Muscle layer of duodenum (tissue), 2 donors: ENCODE results near the gene LPP.

Experiments used
- H3K27ac ChIP-seq: one replicate; pipeline ENCODE4 v1.7.0; 2013; ENCODE audit warnings: mild to moderate bottlenecking, low read length
- H3K27me3 ChIP-seq: one replicate; pipeline ENCODE4 v1.7.0; 2013; ENCODE audit warnings: low read depth, mild to moderate bottlenecking, control low read depth, low read length
- H3K36me3 ChIP-seq, 2 donors: one replicate each; pipeline ENCODE4 v1.7.0; 2013; ENCODE audit warnings: low read length in 2 of 2, control low read depth in 1 of 2, mild to moderate bottlenecking in 1 of 2; ENCODE audit not compliant: insufficient read depth in 2 of 2, control insufficient read depth in 1 of 2
- H3K4me1 ChIP-seq, 2 donors: one replicate each; pipeline ENCODE4 v1.7.0; 2013; ENCODE audit warnings: low read length in 2 of 2, mild to moderate bottlenecking in 2 of 2, control low read depth in 1 of 2, moderate library complexity in 1 of 2; ENCODE audit not compliant: insufficient read depth in 2 of 2, control insufficient read depth in 1 of 2
- H3K4me3 ChIP-seq, 2 donors: one replicate each; pipeline ENCODE4 v1.7.0; 2013; ENCODE audit warnings: low read length in 2 of 2, low read depth in 1 of 2, mild to moderate bottlenecking in 1 of 2
- H3K9me3 ChIP-seq, 2 donors: one replicate each; pipeline ENCODE4 v1.7.0; 2013; ENCODE audit warnings: low read length in 2 of 2, control low read depth in 1 of 2, mild to moderate bottlenecking in 1 of 2; ENCODE audit not compliant: control insufficient read depth in 1 of 2
- donor health status: healthy.

LPP gene

DNA sequence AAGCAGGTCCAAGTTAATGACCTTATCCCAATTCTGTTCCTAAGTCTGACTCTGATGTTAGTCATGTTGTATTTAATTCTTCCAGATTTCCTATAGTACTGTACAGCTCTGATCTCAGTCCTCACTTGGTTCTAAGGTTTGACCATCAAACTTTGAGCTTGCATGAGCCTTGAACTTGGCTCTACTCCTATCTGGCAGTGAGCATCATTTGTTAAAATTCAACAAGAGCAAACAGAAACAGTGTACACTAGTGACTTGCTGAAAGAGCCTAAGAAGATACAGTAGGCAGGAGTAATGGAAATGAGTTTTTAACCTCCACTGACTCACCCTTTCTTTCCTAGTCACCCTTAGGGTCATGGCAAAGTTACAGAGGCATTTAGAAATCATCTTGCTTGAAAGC, 566.7 kb downstream of the LPP start:
- no peaks in the 10 kb centered on the region for H3K9me3 ChIP-seq
- peaks cover 0 to 5% of the 10 kb centered on the region in 2 donors for H3K4me1 ChIP-seq
- no peak overlapping the region for H3K27ac ChIP-seq
- no peaks in the 10 kb centered on the region for H3K36me3 ChIP-seq
- no peak overlapping the region for H3K4me3 ChIP-seq
- no peaks in the 10 kb centered on the region for H3K27me3 ChIP-seq

DNA sequence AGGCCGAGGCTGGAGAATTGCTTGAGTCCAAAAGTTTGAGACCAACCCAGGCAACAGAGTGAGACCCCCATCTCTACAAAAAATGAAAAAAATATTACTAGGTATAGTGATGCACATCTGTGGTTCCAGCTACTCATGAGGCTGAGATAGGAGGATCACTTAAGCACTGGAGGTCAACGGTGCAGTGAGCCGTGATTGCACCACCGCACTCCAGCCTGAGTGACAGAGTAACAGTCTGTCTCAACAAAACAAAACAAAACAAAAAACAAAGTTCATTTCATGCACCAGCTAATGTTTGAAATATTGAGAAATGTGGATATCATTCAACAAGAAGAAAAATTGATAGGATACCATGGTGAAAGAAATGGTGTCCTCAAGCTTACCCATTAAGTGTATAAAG, 567.4 kb downstream of the LPP start:
- Histone ChIP-seq H3K4me1 (peaks cover 0 to 5% of the 10 kb centered on the region in 2 donors), H3K27ac (no peak overlapping the region), H3K27me3 (no peaks in the 10 kb centered on the region), H3K36me3 (no peaks in the 10 kb centered on the region), H3K9me3 (no peaks in the 10 kb centered on the region), H3K4me3 (no peak overlapping the region)

DNA sequence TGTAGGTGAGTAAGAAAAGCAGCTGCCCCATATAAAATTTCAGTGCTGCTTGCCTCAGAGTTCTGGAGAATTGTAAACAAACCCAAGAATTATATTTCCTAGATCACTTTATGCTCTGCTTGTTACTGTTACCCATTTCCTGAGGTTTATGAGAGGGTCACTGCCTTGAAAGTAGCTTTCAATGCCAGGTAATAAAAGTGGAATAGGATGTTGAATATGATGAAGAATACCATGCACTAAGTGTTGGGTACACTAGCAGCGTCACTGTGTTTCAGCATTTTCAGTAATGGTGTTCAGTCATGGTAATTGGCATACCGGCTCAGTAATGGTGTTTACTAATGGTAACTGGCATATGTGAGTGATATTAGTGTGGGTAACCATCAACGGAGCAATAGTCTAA, 568.0 kb downstream of the LPP start:
- no peaks in the 10 kb centered on the region for H3K36me3 ChIP-seq
- H3K4me3 ChIP-seq = no peak overlapping the region
- no peak overlapping the region for H3K27ac ChIP-seq
- H3K4me1 ChIP-seq = peaks cover 0 to 5% of the 10 kb centered on the region in 2 donors
- H3K9me3 ChIP-seq = no peaks in the 10 kb centered on the region
- no peaks in the 10 kb centered on the region for H3K27me3 ChIP-seq

DNA sequence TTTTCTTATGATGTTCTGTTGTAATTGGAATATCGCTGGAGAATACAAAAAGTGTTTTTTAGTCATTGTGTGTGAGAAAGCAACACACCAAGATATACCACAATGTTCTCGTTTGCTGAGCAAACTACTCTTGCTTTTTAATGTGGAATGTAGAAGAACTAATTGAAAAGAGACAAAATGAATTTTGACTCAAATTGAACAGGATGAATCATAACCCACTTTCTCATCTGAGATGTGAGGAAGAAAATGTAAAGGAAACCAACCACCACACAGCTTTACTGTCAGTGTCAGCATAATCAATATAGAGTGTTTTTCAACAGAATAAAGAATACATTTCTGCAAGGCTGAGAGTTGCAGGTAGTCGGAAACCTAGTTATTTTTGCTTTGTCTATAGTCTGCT, 569.0 kb downstream of the LPP start:
- no peaks in the 10 kb centered on the region for H3K36me3 ChIP-seq
- peaks cover 0 to 5% of the 10 kb centered on the region in 2 donors for H3K4me1 ChIP-seq
- H3K9me3 ChIP-seq = no peaks in the 10 kb centered on the region
- no peak overlapping the region for H3K27ac ChIP-seq
- H3K4me3 ChIP-seq = no peak overlapping the region
- H3K27me3 ChIP-seq = no peaks in the 10 kb centered on the region

DNA sequence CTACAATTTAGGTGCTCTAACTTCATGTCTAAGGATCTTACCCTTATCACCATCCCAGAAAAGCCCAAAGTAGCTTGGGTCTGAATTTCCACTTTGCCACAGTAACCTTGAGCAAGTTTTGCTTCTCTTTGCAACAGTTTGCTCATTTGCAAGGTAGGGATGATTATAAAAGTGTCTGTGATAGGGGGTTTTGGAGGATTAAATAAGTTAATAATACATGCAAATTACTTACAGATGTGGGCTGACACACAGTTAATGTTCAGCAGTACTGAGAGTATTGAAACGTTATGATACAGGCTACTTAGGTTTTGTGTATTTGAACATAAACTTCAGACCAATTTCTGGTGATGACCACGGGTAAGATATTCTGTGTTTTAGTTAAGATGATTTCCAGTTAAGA, 573.1 kb downstream of the LPP start:
- Histone ChIP-seq H3K4me1 (no peaks in the 10 kb centered on the region), H3K27me3 (no peaks in the 10 kb centered on the region), H3K36me3 (peaks cover 0 to 3% of the 10 kb centered on the region in 2 donors), H3K4me3 (no peak overlapping the region), H3K9me3 (no peaks in the 10 kb centered on the region), H3K27ac (no peak overlapping the region)

DNA sequence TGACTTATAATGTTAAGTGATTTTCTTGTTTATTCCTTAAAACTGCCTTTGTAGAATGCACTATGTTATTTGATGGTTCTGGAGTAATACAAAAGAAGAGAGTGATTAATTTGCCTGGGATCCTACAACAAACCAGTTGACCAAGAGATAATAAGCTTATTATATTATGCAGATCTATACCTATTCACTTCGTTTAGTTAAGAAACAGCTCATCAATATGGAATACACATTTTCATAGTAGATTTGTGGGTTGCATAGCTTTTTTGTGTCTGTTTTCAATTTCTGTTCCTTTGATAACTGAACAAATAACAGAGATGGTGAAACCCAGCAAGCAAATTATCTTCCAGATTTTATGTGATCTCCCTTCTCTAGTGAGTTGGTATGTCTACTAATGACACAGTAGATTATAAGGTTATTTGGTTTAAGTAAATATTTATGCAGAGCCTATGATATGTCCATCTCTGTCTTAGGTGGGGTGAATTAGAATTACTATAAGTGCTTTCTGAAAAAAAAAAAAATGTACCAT, 574.5 kb downstream of the LPP start:
- no peaks in the 10 kb centered on the region for H3K4me1 ChIP-seq
- no peaks in the 10 kb centered on the region for H3K27me3 ChIP-seq
- H3K9me3 ChIP-seq = no peaks in the 10 kb centered on the region
- H3K4me3 ChIP-seq = no peak overlapping the region
- H3K27ac ChIP-seq = no peak overlapping the region
- peaks cover 0 to 3% of the 10 kb centered on the region in 2 donors for H3K36me3 ChIP-seq

DNA sequence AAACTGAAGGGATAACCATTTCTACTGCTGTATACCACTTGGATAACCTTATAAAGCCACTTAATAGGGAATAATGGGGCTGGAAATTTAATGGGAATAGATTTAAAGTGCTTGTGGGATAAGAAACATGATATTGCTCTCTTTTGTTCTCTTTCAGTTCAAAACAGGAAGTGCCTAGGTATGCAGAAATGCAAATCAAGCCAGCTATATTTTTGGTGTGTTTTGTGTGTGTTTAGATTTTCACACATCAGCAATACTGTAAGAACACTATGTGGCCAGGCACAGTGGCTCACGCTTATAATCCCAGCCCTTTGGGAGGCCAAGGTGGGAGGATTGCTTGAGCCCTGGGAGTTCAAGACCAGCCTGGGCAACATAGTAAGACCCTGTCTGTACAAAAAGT, 575.5 kb downstream of the LPP start:
- H3K9me3 ChIP-seq = no peaks in the 10 kb centered on the region
- H3K27me3 ChIP-seq = no peaks in the 10 kb centered on the region
- H3K27ac ChIP-seq = no peak overlapping the region
- H3K36me3 ChIP-seq = peaks cover 0 to 3% of the 10 kb centered on the region in 2 donors
- no peak overlapping the region for H3K4me3 ChIP-seq
- H3K4me1 ChIP-seq = no peaks in the 10 kb centered on the region

DNA sequence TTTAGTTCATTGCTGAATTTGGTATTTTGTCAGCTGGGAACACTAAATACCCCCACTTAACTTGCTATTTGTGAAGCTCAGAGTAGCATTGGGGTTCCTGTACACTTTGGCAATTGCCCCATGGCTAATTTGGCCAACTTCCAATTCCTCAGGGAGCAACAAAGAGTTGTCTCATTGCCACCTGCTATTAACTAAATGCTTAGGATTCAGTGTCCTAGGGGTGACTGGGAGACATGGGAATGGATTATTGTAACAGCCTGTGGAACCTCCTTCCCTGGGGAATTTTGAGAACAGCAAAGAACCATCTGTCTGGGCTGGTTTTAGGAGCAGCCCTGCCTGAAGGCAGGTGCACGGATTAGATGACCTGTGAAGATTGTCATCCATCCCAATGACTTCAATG, 580.4 kb downstream of the LPP start:
- Histone ChIP-seq H3K4me3 (no peak overlapping the region), H3K27me3 (no peaks in the 10 kb centered on the region), H3K27ac (no peak overlapping the region), H3K4me1 (no peaks in the 10 kb centered on the region), H3K36me3 (peaks cover 0 to 3% of the 10 kb centered on the region in 2 donors), H3K9me3 (no peaks in the 10 kb centered on the region)

DNA sequence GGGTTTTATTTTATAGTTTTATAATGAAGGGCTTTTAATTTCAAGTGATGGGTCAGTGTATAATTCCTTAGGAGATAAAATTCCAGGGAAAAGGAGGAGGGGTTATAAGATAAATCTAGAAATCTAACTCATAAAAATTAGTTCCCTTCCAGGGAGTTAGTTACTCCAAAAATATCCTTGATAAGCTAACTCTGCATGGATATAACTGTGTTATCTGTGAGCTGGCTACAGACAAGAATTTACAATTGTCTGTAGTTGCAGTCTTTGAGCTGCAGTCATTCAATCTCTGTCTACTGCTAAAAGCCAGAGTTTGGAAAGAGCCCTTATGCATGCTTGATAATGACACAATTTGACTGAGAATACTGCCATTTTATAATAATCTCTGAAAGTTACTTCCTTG, 585.6 kb downstream of the LPP start:
- no peak overlapping the region for H3K4me3 ChIP-seq
- no peaks in the 10 kb centered on the region for H3K27me3 ChIP-seq
- H3K27ac ChIP-seq = no peak overlapping the region
- no peaks in the 10 kb centered on the region for H3K4me1 ChIP-seq
- no peaks in the 10 kb centered on the region for H3K9me3 ChIP-seq
- H3K36me3 ChIP-seq = no peaks in the 10 kb centered on the region

DNA sequence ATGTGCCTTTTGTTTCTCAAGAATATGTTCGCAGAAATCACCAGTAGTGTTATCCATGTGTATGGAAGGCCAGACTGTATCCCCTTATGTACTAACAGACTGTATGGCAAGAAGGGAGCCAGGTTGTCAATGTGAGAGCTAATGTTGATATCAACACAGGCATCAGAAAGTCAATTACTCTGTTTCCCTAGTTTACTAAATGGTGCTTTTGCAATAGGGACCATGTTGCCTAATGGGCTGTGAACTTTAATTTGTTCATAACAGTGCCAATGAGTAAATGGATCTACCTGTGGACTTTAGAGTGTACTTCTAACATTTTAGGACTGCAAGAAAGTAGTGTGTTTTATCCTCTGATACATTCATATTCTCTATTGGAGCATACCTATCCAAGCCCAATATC, 586.1 kb downstream of the LPP start:
- no peak overlapping the region for H3K27ac ChIP-seq
- H3K27me3 ChIP-seq = no peaks in the 10 kb centered on the region

DNA sequence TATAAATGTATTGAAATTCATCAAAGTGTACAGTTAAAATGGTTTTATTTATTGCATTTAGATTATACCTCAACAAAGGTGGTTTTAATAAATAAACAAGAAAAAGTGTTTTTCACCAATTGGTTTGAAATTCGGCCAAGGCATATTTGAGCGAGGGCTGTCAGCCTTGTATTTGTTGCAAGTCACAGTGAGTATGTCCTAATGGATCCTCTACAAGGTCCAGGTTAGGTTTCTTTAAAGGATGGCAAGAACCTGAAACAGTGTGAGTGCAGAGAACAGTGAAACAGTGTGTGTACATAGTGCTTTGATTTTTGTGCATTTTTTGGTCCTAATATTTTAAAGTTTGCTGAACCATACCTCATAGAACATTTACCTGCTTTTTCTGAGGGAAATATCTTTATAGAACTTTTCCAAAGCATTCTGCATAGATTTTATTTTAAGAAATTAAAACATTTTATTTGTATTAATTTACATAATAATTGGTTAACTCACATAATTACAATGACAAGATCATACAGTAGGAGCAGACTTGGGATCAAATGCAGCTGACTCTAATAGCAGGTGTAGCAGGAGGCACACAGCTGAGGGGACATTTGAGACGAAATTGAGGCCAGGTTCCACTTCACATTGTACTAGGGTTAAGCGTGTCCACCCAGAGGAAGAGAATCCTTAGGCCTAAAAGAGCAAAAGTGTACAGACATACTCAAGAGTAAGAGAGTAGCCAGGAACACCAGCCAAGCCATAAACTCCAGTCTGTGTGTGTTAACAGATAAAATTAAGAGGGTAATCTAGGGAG, 589.0 kb downstream of the LPP start:
- Histone ChIP-seq H3K27me3 (no peaks in the 10 kb centered on the region), H3K4me3 (no peak overlapping the region), H3K27ac (no peak overlapping the region), H3K9me3 (no peaks in the 10 kb centered on the region), H3K4me1 (no peaks in the 10 kb centered on the region), H3K36me3 (no peaks in the 10 kb centered on the region)

More for the DNA sequence above, 586.1 kb downstream of the LPP start:
- Histone ChIP-seq H3K9me3 (no peaks in the 10 kb centered on the region), H3K4me3 (no peak overlapping the region), H3K36me3 (no peaks in the 10 kb centered on the region), H3K4me1 (no peaks in the 10 kb centered on the region)

DNA sequence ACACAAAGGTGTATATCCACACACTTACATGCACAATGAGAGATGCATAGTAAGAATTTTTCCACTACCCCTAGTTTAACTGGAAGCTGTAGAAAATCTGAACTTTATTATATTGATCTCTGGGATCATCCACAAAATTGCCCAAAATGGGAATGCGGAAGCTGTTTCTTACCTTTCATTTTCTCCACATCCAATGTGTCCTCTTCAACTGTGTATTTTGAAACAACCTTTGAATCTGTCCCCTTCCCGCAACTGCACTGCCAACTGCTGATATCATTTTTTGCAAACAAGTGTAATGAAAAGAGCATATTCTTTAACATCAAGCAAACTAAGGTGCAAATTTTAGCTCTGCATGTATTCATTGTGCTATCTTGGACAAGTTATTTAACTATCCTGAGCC, 590.2 kb downstream of the LPP start:
- H3K4me3 ChIP-seq = no peak overlapping the region
- H3K27ac ChIP-seq = no peak overlapping the region
- no peaks in the 10 kb centered on the region for H3K4me1 ChIP-seq
- H3K36me3 ChIP-seq = no peaks in the 10 kb centered on the region
- no peaks in the 10 kb centered on the region for H3K27me3 ChIP-seq
- H3K9me3 ChIP-seq = no peaks in the 10 kb centered on the region
